Measurements from ENCODE around the gene FXYD3. TPM values are rescaled to one million over a fixed set of nuclear protein-coding genes. Genes with fewer than 3 reads are reported as not detected.

The FXYD3 gene
- total RNA-seq, 1 donor from 2014 or later, result 0.91 TPM

DNA sequence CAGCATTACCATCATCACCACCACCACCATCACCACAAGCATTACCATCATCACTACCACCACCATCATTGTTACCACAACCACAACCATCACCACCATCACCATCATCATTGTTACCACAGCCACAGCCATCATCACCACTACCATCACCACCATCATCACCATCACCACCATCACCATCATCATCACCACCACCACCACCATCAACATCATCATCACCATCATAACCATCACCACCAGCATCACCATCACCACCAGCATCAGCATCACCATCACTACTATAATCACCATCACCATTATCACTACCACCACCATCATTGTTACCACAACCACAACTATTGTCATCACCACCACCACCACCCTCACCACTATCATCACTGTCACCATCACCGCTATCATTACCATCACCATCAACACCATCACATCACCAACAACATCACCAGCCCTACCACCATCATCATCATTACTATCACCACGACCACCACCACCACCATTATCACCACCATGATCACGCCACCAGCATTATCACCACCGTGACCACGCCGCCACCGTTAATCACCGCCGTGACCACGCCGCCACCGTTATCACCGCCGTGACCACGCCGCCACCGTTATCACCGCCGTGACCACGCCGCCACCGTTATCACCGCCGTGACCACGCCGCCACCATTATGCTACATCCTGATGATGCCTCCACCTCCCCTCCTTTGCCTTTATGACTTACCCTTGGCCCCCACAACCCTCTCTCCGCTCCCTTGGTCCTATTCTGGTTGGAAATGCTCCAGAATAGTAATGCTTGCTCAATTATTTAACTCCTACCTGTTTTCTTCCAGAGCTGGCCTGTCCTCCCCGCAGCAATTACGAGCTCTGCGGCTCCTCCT lies 10.0 kb upstream of the FXYD3 start:
- no peak for DNase-seq (ENCODE audit: low read depth)

DNA sequence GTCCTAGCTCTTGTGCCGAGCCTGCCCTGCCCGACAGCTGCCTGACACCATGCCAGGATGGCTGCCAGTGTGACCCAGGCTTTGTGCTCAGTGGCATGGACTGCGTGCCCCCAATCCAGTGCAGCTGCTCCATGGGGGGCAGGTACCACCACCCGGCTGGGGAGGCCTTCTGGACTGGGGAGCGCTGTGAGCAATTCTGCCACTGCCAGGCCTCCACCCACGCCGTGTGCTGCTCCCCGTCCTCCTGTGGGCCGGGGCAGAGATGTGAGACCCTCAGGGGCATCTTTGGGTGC lies 9.4 kb upstream of the FXYD3 start:
- peak; percentile 52 for DNase-seq (ENCODE audit: low read depth)

DNA sequence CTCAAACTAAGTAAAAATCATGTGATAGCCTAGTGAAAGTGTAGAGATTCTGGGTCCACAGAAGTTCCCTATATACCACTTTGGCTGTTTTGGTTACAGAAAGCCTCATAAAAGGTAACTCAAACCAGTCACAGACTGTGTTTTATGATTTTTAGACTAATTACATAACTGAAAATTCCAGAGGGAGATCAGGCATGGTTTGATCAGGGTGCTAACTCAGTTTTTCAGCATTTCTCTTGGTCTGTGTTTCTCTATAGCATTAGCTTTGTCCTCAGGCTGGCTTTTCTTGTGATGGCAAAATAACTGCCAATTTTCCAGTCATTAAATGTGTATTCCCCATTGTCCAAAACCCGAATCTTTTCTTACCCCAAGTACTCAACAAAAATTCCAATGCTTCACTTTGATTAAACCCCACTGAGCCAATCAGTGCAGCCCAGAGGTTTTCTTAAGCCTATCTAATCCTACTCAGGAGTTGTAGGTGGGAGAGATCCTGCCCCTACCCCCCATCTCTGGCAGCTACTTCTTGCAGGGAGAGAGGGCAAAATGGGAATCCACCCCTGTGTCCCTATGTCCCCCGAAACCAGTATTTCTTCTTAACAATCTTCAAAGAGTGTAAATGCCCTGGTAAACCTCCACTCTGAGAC lies 8.6 kb upstream of the FXYD3 start:
- DNase-seq (ENCODE audit: low read depth), result no peak

DNA sequence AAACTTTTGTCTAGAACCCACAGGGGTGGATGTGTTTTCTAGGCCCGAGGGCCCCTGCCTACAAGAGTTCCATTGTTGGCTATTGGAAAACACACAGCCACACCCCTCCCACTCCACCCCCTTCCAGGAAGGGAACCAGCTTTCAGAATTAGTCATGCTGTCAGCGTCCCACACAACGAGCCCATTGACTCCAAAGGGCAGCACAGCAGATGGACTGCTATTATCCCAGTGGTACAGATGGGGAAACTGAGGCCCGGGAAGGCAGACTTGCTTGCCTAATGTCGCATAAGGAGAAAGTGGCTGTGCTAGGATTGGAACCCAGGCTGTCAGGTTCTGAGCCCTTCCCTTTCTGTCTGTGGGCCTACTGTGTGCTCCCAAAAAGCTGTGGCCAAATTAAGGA lies 8.1 kb upstream of the FXYD3 start:
- peak; percentile 49 for DNase-seq (ENCODE audit: low read depth)

DNA sequence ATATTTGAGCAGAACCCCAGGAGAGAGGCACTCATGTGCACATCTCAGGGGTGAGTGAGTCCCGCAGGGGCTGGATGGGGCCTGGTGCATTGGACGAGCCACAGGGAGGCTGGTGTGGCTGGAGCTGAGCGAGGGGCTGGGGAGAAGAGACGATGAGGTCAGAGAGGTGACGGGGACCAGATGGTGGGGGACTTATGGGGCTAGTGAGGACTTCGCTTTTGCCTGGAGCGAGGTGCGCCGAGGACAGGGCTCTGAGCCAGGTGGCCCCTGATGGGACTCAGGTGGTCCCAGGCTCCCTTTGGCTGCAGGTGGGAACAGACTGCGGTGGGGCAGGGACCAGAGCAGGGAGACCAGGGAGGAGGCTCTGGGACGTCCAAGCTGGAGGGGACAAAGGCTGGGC lies 6.9 kb upstream of the FXYD3 start:
- DNase-seq (ENCODE audit: low read depth), result no peak

DNA sequence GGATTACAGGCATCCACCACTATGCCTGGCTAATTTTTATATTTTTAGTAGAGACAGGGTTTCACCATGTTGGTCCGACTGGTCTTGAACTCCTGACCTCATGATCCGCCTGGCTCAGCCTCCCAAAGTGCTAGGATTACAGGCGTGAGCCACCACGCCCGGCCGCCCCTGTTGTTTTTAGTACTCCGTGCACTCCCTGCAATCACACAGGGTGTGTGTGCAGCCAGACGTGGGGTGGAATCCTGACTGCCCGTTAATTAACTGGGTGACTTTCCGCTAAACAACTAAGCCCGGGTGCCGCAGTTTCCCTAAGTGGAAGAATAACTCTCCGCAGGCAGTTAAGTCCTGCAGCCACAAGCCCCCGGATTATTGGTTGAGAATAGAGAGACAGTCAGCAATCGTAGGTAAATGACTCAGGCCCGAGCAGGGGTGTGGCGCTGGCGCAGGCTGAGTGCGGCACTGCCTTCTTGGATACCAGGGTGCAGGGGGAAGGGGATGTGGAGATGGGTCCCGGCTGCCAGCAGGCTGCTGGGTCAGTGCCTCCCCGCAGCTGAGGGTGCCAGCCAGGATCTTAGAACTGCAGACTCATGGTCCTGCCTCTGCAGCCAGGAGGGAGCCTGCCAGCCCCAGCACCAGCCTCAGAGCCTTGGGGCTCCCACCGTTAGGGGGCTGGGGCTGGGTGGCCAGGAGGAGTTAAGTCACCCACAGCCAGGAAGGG lies 6.1 kb upstream of the FXYD3 start:
- DNase-seq (ENCODE audit: low read depth), result no peak

DNA sequence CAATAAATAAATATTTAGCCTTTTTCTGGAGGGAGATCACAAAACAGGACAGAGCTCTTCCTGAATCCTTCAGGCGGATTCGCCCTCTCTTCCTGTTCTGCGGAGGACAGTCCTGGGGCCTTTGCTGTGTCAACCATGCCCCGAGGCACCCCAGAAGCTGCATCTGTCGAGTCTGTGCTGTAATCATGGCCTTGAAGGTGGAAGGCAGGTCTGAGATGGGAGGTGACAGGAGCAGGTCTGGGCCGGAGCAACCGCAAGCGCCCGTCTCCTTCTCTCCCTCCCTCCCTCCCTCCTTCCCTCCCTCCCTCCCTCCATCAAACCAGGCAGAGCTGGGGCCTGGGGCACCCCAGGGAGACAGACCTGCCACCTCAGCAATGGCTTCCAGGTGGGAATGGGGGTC lies 4.6 kb upstream of the FXYD3 start:
- no peak for DNase-seq (ENCODE audit: low read depth)

DNA sequence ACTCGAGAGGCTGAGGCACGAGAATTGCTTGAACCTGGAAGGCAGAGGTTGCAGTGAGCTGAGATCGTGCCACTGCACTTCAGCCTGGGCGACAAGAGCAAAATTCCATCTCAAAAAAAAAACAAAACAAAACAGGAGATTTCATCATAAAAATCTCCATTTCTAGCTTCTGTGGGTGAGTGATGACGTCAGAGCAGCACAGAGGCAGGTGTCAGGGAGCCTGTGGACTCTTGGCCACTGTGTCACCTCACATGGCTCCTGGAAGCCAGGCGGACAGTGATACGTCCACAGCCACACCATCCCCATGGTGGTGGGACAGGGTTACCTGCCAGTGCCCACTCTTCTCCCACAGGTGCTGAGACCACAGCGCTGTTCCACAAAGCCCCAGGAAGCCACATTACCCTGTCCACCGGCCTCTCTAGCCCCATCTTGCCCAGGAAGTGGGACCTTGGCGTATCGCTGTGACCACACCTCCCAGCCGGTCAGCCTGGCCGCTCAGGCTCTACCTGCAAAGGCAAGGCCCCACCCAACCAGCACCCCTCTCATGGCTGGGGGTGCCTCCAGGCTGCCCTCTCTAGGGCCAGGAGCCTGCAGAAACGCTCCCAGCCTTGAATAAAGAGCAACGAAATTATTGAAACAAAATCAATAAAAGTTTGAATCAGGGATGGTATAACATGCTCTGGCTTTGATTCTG lies 2.5 kb upstream of the FXYD3 start:
- DNase-seq (ENCODE audit: low read depth), result no peak

DNA sequence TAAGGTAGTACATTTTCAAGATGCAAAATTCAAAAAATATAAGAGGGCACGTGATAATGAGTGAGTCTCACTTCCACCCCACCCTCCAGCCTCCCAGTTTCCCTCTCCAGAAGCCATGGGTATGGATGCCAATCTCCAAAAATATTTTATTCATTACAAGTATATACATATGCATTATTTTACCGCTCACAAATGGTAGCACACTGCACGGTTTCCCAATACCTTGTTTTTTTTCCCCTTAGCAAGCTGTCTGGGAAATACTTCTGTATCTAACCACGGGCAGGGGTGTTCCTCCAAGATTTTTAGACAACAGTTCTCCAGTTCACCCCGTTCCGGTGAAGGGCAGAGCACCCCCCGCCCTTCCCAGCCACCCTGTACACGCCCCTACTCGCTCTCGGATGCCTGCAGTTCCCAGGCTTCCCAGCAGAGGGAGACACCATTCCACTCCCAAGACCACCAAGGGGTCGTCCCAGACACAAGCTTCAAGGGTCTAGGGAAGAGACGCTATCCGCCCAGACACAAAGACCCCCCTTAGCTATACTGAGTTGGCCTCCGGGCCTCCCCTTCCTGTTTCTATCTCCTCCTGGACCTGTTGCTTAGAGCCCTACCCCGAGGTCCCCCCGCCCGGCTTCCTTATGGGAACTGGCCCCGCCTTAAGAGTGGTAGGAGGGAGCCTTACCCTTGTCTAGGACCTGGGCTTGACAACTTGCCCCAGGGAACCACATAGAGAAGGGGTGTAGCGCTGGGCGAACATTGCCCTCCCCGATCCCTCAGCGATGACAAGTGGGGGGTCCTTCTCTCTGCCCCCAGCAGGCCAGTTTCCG lies 1.1 kb upstream of the FXYD3 start:
- DNase-seq (ENCODE audit: low read depth), result peak; percentile 73

DNA sequence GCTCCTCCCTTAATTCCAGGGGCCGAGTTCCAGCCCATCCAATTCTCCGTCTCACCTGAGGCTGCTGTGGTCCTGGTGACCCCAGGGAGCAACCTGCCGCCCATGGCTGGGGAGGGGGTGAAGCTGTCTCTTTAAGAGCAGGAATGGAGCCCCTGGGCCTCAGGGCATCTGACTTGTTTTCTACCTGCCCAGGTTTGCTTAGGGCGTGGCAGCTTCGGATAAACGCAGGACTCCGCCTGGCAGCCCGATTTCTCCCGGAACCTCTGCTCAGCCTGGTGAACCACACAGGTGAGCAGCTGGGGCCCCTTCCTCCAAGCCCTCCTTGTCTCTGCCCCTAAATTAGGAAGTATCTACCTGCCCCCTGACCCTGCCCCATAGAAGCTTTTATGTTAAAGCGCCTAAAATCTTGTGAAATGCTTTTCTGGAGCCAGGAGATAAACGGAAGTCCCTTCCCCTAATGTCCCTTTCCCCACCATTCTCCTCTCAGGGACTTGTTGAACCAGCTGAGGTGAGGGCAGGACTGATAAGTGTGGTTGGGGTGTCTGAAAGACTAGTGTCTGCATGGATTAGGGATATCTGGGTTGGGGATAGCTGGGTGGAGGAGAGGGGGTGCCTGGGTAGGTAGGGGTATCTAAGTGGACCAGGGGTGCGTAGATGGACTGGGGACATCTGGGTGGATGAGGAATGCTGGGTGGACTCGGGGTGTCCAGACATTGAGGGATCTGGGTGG lies 614 bp downstream of the FXYD3 start:
- no peak for DNase-seq (ENCODE audit: low read depth)

DNA sequence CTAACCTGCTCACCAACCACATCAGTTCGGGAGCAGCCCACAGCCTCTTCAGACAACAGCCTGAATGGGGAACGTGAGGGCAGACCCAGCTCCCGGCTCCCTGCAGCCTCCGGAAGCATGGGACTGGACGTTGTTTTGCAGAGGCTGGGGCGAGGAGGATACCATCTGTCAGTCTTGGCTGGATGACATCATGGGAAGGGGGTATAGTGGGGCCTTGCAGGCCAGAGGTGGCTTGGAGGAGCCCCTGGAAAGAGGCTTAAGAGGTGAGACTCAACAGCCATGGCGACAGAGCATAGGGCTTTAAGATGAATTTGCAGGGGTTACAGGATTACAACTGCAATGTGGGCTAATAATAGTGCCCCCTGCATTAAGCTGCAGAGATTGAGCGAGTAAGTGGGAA lies 1.5 kb downstream of the FXYD3 start:
- DNase-seq (ENCODE audit: low read depth), result no peak

DNA sequence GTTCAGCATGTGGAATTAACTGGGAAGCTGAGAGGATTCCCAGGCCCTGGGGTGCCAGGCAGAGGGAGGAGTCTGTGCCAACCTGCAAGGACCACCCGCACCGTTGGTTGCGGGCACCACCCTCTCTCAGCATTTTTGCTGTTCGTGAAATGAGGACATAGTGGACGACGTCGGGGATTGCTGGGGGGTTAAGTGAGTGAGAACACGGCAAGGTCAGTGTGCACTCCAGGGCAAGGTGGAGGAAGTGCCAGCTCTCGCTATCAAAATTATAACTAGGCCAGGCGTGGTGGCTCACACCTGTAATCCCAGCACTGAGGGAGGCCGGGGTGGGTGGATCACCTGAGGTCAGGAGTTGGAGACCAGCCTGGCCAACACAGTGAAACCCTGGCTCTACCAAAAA lies 2.2 kb downstream of the FXYD3 start:
- DNase-seq (ENCODE audit: low read depth), result no peak

DNA sequence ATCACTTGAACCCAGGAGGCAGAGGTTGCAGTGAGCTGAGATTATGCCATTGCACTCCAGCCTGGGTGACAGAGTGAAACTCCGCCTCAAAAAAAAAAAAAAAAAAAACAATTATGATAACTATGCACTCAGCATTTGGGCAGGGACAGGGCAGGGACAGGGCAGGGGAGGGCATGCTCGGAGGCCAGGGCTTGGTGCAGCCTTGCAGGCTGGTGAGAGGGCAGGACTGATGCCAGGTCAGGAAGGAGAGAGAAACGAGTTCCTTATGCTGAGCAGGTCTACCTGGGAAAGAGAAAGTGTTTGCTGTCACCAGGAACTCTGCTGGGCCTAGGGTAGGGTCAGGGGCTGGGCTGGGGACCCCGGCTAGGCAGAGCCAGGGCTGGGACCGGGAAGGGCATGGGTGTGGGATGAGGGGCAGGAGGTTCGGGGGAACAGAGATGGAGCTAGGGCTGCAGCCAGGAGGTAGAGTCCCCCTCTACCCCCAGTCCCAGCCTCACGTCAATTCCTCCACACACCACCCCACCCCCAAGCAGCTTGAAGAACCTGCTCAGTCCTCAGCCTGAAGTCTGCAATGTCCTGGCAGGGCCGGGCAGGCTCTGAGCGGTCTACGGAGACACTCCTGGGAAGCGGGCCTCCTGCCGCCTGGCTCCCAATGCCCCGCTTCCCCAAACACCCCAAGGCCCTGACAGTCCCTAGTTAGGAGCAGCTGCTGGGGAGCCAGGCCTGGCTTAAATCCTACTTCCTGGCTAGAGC lies 2.8 kb downstream of the FXYD3 start:
- no peak for DNase-seq (ENCODE audit: low read depth)

DNA sequence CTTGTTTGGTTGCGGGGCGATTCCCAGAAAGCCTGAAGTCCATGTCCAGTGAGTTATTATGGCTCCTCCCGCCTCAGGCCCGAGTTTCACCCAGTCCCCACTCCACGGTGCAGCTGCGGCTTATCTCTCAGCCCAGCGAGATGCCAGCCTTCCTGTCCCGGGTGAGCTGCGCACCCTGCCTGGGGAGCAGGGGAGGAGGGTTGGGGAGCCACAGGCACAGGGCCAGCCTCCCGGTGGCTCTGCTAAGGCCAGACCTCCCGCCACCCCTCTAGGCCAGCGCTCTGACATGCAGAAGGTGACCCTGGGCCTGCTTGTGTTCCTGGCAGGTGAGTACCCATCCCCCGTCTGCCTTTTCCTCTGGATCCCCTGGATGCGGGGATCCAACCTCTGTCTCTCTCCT lies 3.5 kb downstream of the FXYD3 start:
- DNase-seq (ENCODE audit: low read depth), result no peak

DNA sequence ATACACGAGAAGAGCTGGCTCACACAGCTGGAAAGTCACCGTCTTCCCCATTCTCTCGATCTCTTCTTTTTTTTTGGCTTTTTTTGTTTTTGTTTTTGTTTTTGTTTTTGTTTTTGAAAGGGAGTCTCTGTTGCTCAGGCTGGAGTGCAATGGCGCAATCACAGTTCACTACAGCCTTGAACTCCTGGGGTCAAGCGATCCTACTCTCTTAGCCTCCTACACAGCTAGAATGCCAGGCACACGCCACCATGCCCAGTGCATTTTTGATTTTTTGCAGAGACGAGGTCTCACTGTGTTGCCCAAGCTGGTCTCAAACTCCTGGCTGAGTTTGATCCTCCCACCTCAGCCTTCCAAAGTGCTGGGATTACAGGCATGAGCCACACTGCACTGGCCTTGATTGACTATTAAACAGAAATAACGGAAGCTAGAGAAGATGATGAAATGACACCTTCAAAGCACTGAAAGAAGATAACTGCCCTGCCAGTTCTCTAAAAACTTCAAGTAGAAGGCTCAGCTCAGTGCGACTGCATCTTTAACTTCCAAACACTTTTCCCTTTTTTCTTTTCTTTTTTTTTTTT lies 4.0 kb downstream of the FXYD3 start:
- DNase-seq (ENCODE audit: low read depth), result no peak

DNA sequence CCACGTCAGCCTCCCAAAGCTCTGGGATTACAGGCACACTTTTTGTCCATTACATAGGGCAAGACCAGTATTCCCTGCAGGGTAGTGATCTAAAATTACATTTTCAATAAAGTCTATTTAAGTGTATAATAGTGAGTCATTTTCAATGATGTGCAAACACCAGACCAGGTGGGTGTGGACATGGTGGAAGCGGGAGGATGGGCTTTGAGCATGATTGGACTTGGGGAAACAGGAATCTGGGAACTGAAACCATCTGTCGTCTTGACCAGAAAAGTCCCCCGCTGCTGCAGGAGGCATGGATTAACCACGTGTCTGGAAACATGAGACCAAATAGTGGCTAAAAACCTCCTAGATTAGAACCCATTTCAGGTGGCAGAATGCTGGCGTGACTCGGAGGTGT lies 4.9 kb downstream of the FXYD3 start:
- peak; percentile 97 for DNase-seq (ENCODE audit: low read depth)

DNA sequence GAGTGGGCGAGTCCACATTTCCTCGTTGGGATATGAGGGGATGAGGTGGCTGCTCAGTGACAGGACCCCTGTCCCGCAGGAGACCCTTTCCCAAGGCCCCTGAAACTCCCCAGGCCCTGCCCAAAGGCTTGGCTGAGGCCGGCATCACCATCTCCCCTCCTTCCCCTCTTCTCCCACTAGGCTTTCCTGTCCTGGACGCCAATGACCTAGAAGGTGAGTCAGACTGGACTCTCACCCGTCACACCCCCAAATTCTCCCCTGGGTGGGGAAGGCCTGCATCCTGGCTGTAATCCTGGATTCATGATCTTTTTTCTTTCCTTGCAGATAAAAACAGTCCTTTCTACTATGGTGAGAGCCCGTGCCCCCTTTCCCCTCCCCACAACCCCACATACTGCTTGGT lies 5.3 kb downstream of the FXYD3 start:
- no peak for DNase-seq (ENCODE audit: low read depth)

DNA sequence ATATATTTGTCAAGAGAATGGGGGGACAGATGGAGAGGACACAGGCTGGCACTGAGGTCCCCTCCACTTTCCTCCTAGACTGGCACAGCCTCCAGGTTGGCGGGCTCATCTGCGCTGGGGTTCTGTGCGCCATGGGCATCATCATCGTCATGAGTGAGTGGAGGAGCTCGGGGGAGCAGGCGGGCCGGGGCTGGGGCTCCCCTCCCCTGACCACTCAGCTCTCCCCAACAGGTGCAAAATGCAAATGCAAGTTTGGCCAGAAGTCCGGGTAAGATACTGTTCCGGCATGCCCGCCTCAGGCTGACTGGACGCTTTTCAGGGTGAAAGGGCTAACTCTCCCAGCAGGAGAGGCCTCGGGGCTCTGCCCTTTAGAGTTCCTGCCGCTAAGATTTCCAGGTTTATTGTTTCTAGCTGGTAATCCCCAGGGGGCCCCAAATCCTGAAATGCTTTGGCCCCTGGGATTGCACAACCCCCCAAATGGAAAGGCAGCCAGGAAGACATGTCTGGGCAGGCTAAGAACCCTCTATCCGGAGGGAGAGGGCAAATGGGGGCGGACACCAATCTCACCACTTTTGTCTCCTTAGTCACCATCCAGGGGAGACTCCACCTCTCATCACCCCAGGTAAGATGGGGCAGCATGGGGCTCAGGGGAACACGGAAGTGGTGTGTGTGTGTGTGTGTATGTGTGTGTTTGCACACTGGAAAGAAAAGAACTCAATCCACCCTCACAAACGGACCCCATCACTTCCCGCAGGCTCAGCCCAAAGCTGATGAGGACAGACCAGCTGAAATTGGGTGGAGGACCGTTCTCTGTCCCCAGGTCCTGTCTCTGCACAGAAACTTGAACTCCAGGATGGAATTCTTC lies 7.3 kb downstream of the FXYD3 start:
- DNase-seq (ENCODE audit: low read depth), result no peak

Data from myocyte (in vitro differentiated cells).